Osteoblast (primary cell): ENCODE results near the gene LUC7L3. TPM values are rescaled to one million over a fixed set of nuclear protein-coding genes. Genes with fewer than 3 reads are reported as not detected.
A peak's percentile ranks its signal among the peaks of the same experiment; 100 is the strongest.

ENCODE experiments used
- DNase-seq: peaks from one replicate; pipeline ENCODE4 v3.0.0; 2011; ENCODE audit warnings: low spot score, mixed read lengths; ENCODE audit not compliant: insufficient read length; ENCODE audit errors: missing footprints
- H2AFZ ChIP-seq: 2 replicates; pipeline ENCODE4 v1.6.0; 2011; ENCODE audit warnings: mild to moderate bottlenecking, low read length
- H3K27ac ChIP-seq: 2 replicates; pipeline ENCODE4 v1.5.1; 2011; ENCODE audit warnings: mild to moderate bottlenecking, low read depth, low read length, moderate library complexity
- H3K27me3 ChIP-seq: 2 replicates; pipeline ENCODE4 v1.6.0; 2012; ENCODE audit warnings: mild to moderate bottlenecking, control low read depth, inconsistent platforms, low read length, moderate library complexity; ENCODE audit not compliant: insufficient read depth
- H3K36me3 ChIP-seq: 2 replicates; pipeline ENCODE4 v1.5.1; 2011; ENCODE audit warnings: mild to moderate bottlenecking, low read length, control low read depth, moderate library complexity; ENCODE audit not compliant: insufficient read depth
- H3K4me1 ChIP-seq: 2 replicates; pipeline ENCODE4 v1.5.1; 2011; ENCODE audit warnings: mild to moderate bottlenecking, low read length, control low read depth, moderate library complexity; ENCODE audit not compliant: insufficient read depth
- H3K4me2 ChIP-seq: 2 replicates; pipeline ENCODE4 v1.6.0; 2011; ENCODE audit warnings: mild to moderate bottlenecking, low read length; ENCODE audit not compliant: insufficient read depth
- H3K4me3 ChIP-seq: fragments of 200-600 bp; sonication (generic); 3 replicates; pipeline ENCODE4 v1.5.1; 2012; ENCODE audit warnings: mild to moderate bottlenecking, low read length, inconsistent platforms; ENCODE audit not compliant: insufficient read depth
- H3K79me2 ChIP-seq: 2 replicates; pipeline ENCODE4 v1.6.0; 2012; ENCODE audit warnings: mild to moderate bottlenecking, low read length, control low read depth, inconsistent platforms; ENCODE audit not compliant: insufficient read depth
- H3K9me3 ChIP-seq: 2 replicates; pipeline ENCODE4 v1.5.1; 2011; ENCODE audit warnings: low read depth, low read length, control low read depth
- H4K20me1 ChIP-seq: 2 replicates; pipeline ENCODE4 v1.6.0; 2012; ENCODE audit warnings: mild to moderate bottlenecking, low read length, control low read depth; ENCODE audit not compliant: insufficient read depth
- total RNA-seq: library from RNA; depleted of rRNA; stranded (reverse); fragments of >200 nt; gene quantifications from 2 replicates; pipeline ENCODE4 v1.2.3, GENCODE V29; 2012
- TF ChIP-seq, protein P1 (sequence below): IDR thresholded peaks from 2 replicates; pipeline ENCODE4 v1.5.1; 2011; ENCODE audit warnings: mild to moderate bottlenecking, low read depth, low read length, moderate library complexity; ENCODE audit errors: extremely low read depth

Gene LUC7L3
- total RNA-seq, 1 donor: 34.7 TPM

DNA sequence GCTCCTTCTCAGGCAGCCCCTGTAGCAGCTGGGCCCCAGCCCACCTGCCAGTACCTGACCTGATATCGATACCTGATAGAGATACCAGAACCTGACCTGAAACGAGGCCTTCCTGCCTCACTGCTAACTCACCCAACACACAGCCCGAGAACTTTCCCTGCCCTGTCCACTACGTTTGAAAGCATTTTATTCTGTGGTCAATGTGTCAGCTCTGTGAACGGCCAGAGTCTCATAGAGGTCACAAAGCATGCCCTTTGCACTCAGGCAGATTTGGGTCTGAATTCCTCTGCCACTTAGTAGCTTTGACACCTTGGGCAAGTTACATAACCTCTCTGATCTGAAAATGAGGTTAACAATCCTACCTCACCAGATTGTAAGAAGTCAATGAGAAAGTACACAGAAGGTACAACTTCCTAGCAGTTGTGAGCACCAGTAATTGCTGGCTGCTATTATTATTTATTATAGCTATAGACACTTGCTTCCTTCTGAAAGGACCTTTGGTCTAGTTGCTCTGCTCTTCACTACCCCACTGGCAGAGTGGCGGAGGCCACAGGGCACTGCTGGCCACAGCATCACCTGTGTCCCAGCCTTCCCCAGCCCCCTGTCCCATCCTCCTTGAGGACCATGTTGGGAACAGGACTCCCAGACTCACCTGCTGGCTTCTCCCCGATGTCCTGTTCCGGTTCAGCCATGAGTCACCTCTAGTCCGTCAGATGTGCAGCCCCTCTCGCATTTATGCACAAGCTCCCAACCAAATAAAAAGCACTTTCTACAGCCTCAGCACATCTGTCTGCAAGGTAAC lies 47.0 kb downstream of the LUC7L3 start:
- no peaks in the 10 kb centered on the region for H3K36me3 ChIP-seq
- H4K20me1 ChIP-seq: no peaks in the 10 kb centered on the region
- no peaks in the 10 kb centered on the region for H3K27me3 ChIP-seq
- no peak overlapping the region for H3K4me3 ChIP-seq
- H3K4me1 ChIP-seq: peaks cover 3% of the 10 kb centered on the region
- no peaks in the 10 kb centered on the region for H3K79me2 ChIP-seq
- no peak for DNase-seq
- TF ChIP-seq, protein P1, sequence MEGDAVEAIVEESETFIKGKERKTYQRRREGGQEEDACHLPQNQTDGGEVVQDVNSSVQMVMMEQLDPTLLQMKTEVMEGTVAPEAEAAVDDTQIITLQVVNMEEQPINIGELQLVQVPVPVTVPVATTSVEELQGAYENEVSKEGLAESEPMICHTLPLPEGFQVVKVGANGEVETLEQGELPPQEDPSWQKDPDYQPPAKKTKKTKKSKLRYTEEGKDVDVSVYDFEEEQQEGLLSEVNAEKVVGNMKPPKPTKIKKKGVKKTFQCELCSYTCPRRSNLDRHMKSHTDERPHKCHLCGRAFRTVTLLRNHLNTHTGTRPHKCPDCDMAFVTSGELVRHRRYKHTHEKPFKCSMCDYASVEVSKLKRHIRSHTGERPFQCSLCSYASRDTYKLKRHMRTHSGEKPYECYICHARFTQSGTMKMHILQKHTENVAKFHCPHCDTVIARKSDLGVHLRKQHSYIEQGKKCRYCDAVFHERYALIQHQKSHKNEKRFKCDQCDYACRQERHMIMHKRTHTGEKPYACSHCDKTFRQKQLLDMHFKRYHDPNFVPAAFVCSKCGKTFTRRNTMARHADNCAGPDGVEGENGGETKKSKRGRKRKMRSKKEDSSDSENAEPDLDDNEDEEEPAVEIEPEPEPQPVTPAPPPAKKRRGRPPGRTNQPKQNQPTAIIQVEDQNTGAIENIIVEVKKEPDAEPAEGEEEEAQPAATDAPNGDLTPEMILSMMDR: no peak
- H3K9me3 ChIP-seq: no peaks in the 10 kb centered on the region
- H3K27ac ChIP-seq: no peak overlapping the region
- H3K4me2 ChIP-seq: no peak overlapping the region
- H2AFZ ChIP-seq: peak overlapping the region; percentile 81

DNA sequence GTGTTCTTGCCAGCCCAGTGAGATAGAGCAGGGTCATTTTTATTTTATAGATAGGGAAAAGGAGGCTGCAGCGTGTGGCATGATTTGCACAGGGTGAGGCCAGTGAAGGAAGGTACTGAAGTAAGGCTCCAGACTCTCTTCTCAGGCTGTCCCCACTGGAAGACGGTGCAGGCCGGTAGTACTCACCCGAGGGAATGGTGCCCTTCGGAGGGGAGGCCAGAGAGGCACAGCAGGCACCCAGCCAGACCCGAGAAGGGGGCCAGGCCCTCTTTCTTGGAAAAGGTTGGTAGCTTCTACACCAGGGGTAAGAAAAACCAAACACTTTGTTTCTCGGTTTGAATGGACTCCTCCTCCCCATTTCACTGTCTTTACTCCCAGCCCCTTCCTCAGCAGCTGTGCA lies 47.6 kb downstream of the LUC7L3 start:
- H3K27ac ChIP-seq: no peak overlapping the region
- H3K4me1 ChIP-seq: peaks cover 3% of the 10 kb centered on the region
- no peaks in the 10 kb centered on the region for H3K27me3 ChIP-seq
- no peaks in the 10 kb centered on the region for H3K36me3 ChIP-seq
- H3K79me2 ChIP-seq: no peaks in the 10 kb centered on the region
- H4K20me1 ChIP-seq: no peaks in the 10 kb centered on the region
- TF ChIP-seq, protein P1: no peak
- H3K9me3 ChIP-seq: no peaks in the 10 kb centered on the region
- H2AFZ ChIP-seq: no peak overlapping the region
- no peak overlapping the region for H3K4me2 ChIP-seq
- no peak for DNase-seq
- no peak overlapping the region for H3K4me3 ChIP-seq

DNA sequence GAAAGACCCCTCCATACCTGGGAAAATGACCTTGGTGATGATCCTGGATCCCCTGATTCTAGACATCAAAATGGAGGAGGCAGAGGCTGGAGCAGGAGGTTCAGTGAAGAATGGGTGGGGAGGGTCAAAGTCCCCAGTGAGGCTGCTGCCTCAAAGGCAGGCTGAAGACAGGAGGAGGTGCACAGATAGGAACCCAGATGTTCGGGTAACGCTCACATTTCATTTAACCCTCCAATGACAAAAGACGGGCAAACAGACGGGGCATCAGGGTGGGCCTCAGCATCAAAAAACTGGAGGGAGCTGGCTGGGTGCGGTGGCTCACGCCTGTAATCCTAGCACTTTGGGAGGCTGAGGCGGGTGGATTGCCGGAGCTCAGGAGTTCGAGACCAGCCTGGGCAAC lies 48.0 kb downstream of the LUC7L3 start, which contains the start of gene ANKRD40CL:
TSS of gene ANKRD40CL (minus strand) at position 73 of the 400 bp plus-strand sequence. CDS start 605 bp downstream, outside the sequence.
- Histone ChIP-seq H3K27me3 (no peaks in the 10 kb centered on the region), H3K4me2 (no peak within 1 kb of the TSS), H3K4me3 (no peak within 1 kb of the TSS), H3K27ac (no peak within 1 kb of the TSS), H2AFZ (no peak within 1 kb of the TSS), H3K36me3 (no peaks in the 10 kb centered on the region), H3K4me1 (peaks cover 3% of the 10 kb centered on the region), H3K9me3 (no peaks in the 10 kb centered on the region), H4K20me1 (no peaks in the 10 kb centered on the region), H3K79me2 (no peaks in the 10 kb centered on the region)
- DNase-seq: no peak
- TF ChIP-seq, protein P1: no peak

DNA sequence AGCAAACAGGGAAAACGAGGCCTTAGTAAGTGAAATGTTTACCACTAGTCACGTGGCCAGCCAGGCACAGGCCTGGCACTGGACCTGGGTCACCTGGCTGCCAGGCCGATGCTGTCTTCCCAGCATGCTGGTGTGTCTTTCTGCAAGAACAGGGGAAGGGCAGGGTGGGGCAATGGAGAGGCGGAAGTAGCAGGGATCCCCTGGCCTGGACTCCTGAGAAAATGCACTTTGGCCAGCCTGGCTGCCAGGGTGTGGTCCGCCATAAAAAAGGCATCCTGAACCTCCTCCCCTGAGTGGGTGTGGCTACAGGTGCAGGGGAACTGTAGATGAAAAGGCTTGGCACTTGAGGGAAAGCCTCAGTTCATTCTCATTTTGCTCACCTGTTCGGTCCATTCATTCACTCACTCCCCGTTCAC lies 49.0 kb downstream of the LUC7L3 start:
- no peaks in the 10 kb centered on the region for H3K79me2 ChIP-seq
- H3K4me2 ChIP-seq: no peak overlapping the region
- H3K27ac ChIP-seq: no peak overlapping the region
- no peak for DNase-seq
- H4K20me1 ChIP-seq: no peaks in the 10 kb centered on the region
- no peaks in the 10 kb centered on the region for H3K4me1 ChIP-seq
- no peak overlapping the region for H2AFZ ChIP-seq
- no peaks in the 10 kb centered on the region for H3K36me3 ChIP-seq
- H3K27me3 ChIP-seq: no peaks in the 10 kb centered on the region
- H3K9me3 ChIP-seq: no peaks in the 10 kb centered on the region
- TF ChIP-seq, protein P1: no peak
- no peak overlapping the region for H3K4me3 ChIP-seq
